RWPE2 (cell line): ENCODE results near the gene PRRC2C.
A peak's percentile ranks its signal among the peaks of the same experiment; 100 is the strongest.

ENCODE experiments used
- ATAC-seq: fragments of 200-7000 bp; cut with Tn5 transposase; 3 replicates; pipeline ENCODE4 v1.9.1; 2021; ENCODE audit warnings: low read depth
- DNase-seq: peaks from one replicate; pipeline ENCODE4 v3.0.0-alpha.2; 2020; ENCODE audit warnings: low spot score
- H3K27ac ChIP-seq: fragments of 450-650 bp; 2 replicates; pipeline ENCODE4 v1.5.1; 2017; ENCODE audit warnings: mild to moderate bottlenecking; ENCODE audit not compliant: poor library complexity, severe bottlenecking
- H3K27me3 ChIP-seq: fragments of 250-450 bp; sonication (Bioruptor Pico); 2 replicates; pipeline ENCODE4 v1.5.1; 2021; ENCODE audit warnings: mild to moderate bottlenecking, moderate library complexity; ENCODE audit not compliant: insufficient read depth, poor library complexity, severe bottlenecking
- H3K36me3 ChIP-seq: fragments of 250-450 bp; sonication (Bioruptor Pico); 2 replicates; pipeline ENCODE4 v1.5.1; 2020; ENCODE audit warnings: low read depth, mild to moderate bottlenecking, moderate library complexity
- H3K4me1 ChIP-seq: fragments of 250-450 bp; sonication (Bioruptor Pico); 2 replicates; pipeline ENCODE4 v1.5.1; 2021; ENCODE audit warnings: mild to moderate bottlenecking, moderate library complexity; ENCODE audit not compliant: insufficient read depth, poor library complexity, severe bottlenecking
- H3K4me3 ChIP-seq: fragments of 250-450 bp; sonication (Bioruptor Pico); 2 replicates; pipeline ENCODE4 v1.5.1; 2021; ENCODE audit warnings: mild to moderate bottlenecking, moderate library complexity; ENCODE audit not compliant: severe bottlenecking
- H3K9me3 ChIP-seq: fragments of 250-450 bp; sonication (Bioruptor Pico); 2 replicates; pipeline ENCODE4 v1.5.1; 2021; ENCODE audit warnings: mild to moderate bottlenecking, moderate library complexity; ENCODE audit not compliant: severe bottlenecking
- CTCF ChIP-seq: fragments of 450-650 bp; IDR thresholded peaks from one replicate; pipeline ENCODE4 v1.5.1; 2017; ENCODE audit warnings: mild to moderate bottlenecking, moderate library complexity; ENCODE audit not compliant: poor library complexity, severe bottlenecking

The PRRC2C gene

DNA sequence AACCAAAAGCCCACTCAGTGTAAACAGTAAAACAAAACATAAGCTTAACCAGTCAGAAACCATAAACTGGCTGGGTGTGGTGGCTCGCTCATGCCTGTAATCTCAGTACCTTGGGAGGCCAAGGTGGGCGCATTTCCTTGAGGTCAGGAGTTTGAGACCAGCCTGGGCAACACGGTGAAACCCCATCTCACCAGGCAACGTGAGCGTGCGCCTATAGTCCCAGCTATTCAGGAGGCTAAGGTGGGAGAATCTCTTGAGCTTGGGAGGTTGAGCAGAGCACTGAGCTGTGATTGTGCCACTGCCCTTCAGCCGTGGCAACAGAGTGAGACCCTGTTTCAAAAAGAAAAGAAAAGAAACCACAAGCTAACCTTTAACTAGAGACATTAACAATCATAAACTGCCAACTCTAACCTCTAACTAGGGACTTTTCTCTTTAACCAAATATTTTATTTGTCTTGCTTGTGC, 13.1 kb upstream of the PRRC2C start:
- H3K4me1 ChIP-seq = peaks cover 12% of the 10 kb centered on the region
- no peak for TF ChIP-seq CTCF
- no peaks in the 10 kb centered on the region for H3K36me3 ChIP-seq
- DNase-seq (no peak), ATAC-seq (no peak)
- no peak overlapping the region for H3K27ac ChIP-seq
- no peaks in the 10 kb centered on the region for H3K27me3 ChIP-seq
- H3K9me3 ChIP-seq = no peaks in the 10 kb centered on the region
- no peak overlapping the region for H3K4me3 ChIP-seq

DNA sequence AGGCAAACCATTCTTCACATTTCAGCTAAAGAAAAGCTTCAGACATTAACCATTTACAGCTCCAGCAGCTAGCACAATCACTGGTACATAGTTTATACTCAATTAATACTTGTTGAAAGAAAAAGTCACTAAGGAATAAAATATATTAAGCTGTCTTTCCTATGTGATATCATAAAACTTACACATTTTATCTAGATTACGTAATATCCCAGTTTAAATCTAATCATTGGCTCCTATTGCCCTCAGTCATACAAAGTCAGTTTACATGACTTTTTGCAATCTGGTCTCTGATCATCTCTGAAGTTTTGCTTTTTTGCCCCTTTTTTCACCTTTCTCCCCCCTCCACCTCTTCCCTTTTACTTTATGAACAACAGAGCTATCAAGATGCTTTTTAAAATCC, 8.5 kb upstream of the PRRC2C start:
- Histone ChIP-seq H3K4me3 (no peak overlapping the region), H3K36me3 (no peaks in the 10 kb centered on the region), H3K27me3 (no peaks in the 10 kb centered on the region), H3K9me3 (no peaks in the 10 kb centered on the region), H3K27ac (no peak overlapping the region), H3K4me1 (no peaks in the 10 kb centered on the region)
- ATAC-seq (no peak), DNase-seq (no peak)
- no peak for TF ChIP-seq CTCF

DNA sequence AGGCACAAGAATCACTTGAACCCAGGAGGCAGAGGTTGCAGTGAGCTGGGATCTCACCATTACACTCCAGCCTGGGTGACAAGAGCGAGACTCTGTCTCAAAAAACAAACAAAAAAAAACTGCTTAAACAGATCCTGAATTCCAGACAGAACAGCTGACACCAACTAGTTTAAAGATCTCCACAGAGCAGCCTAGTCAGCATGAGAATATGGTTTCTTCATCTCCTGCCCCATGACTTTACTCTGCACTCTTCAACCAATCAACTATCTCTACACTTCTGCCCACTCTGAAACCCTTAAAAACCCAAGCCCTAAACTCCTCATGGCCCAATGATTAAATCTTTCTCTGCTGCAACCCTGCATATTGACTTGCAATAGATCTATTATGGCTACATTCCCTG, 7.5 kb upstream of the PRRC2C start:
- Histone ChIP-seq H3K36me3 (no peaks in the 10 kb centered on the region), H3K4me1 (no peaks in the 10 kb centered on the region), H3K4me3 (no peak overlapping the region), H3K27ac (no peak overlapping the region), H3K9me3 (no peaks in the 10 kb centered on the region), H3K27me3 (no peaks in the 10 kb centered on the region)
- no peak for TF ChIP-seq CTCF
- ATAC-seq (no peak), DNase-seq (no peak)

- Histone ChIP-seq H3K36me3 (no peaks in the 10 kb centered on the region), H3K9me3 (no peaks in the 10 kb centered on the region), H3K27ac (no peak overlapping the region), H3K27me3 (no peaks in the 10 kb centered on the region), H3K4me1 (peaks cover 4% of the 10 kb centered on the region), H3K4me3 (no peak overlapping the region)
- ATAC-seq (no peak), DNase-seq (no peak)
- no peak for TF ChIP-seq CTCF
Measured at GRCh38 chr1:171480035-171480434, 5.3 kb upstream of the PRRC2C start.

DNA sequence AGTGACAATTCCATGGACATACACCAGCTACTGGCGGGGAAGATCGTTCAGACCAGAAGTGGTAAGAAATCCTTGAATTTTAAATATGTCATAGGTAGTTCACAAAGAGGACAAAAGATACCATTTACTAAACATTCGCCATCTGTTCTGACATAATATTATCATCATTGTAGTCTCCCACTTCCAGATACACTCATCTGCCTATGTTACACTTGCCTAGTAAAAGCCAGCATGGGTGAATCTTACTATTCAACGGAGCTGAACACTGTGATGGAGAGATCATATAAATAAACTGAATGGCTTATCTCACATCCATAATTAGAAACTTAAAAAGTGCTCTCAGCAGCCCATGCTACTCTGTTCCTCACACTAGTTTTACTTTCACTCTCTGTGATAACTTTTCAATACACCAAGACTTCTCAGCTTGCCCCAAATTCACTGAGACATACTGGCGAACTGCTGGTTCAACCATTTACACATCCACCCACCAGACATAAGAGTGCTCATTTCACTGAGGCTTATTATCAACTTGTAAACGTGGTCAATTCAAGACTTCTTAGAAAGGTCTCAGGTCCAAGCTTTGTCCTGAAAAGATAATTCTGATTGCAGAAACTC, 463 bp upstream of the PRRC2C start:
- Histone ChIP-seq H3K4me3 (peak overlapping the region; percentile 87), H3K27me3 (no peaks in the 10 kb centered on the region), H3K9me3 (no peaks in the 10 kb centered on the region), H3K36me3 (peaks cover 10% of the 10 kb centered on the region), H3K27ac (peak overlapping the region; percentile 87), H3K4me1 (peaks cover 26% of the 10 kb centered on the region)
- ATAC-seq (peak; percentile 31), DNase-seq (no peak)
- no peak for TF ChIP-seq CTCF
